Measurements from ENCODE around the gene LRCH4. TPM values are rescaled to one million over a fixed set of nuclear protein-coding genes. Genes with fewer than 3 reads are reported as not detected.

The LRCH4 gene
- total and polyA plus RNA-seq, 2 of the 13 experiments (the other 11 are each of a cell fraction or from before 2014, with no cell fraction given): 7.0 to 9.3 TPM

GRCh38 chr7:100590077-100590737 is 4.3 kb upstream of the LRCH4 start:
- no peaks in the 10 kb centered on the region for H3K9me3 ChIP-seq (ENCODE audit: low read length)
- WGBS (ENCODE audit: low lambda C conversion rate): 43% methylated on average over 20 of the region's 20 CpGs
- no TSS peak for BruUV-seq (replicated peaks)
- no peak overlapping the region for H3K9ac ChIP-seq (ENCODE audit: insufficient read depth, low read depth, low read length)
- no peak overlapping the region for H2AFZ ChIP-seq (ENCODE audit: low read length)
- intact Hi-C loops (cut with micrococcal nuclease; ENCODE audit: unreplicated experiment) (no loop called here), in situ Hi-C loops (cut with HindIII; ENCODE audit: extremely low pct_ligation_motif_present, low pct_unique_long_range_greater_than_20kb) (no loop called here)
- H4K20me1 ChIP-seq (ENCODE audit: insufficient read depth, low read length): peaks cover 2% of the 10 kb centered on the region; the same call in 1 of the 2 replicates
- no peak for FAIRE-seq
- no peak for ATAC-seq
- H3K27ac ChIP-seq (ENCODE audit: extremely low read length, insufficient read depth, low read length): no peak overlapping the region
- POLR2A ChIA-PET: no interaction called here
- H3K79me2 ChIP-seq (ENCODE audit: insufficient read depth, low read length): peaks cover under 1% of the 10 kb centered on the region
- H3K4me3 ChIP-seq (replicated peaks in 1 of 3; ENCODE audit: insufficient read depth in 1 of 3, low read depth in 2 of 3, low read length in 3 of 3): no peak overlapping the region
- CTCF ChIA-PET (ENCODE audit: low intra/inter-chr PET ratio, low total read pairs): no interaction called here
- H3K4me2 ChIP-seq (ENCODE audit: low read depth, low read length): no peak overlapping the region; the same call in none of the 2 replicates
- H3K4me1 ChIP-seq (ENCODE audit: insufficient read depth, low read length): peaks cover 39% of the 10 kb centered on the region
- H3K27me3 ChIP-seq (ENCODE audit: control insufficient read depth in 1 of 2, insufficient read depth in 2 of 2, low read length in 2 of 2): peaks cover 0 to 9% of the 10 kb centered on the region in 2 experiments; a peak in 3 of 5 replicates
- H3K36me3 ChIP-seq (replicated peaks in 1 of 2; ENCODE audit: control insufficient read depth in 1 of 2, insufficient read depth in 2 of 2, low read length in 2 of 2): no peaks in the 10 kb centered on the region
- DNase-seq (ENCODE audit: low spot score): no peak
- TF ChIP-seq ZNF180 (CRISPR knock-in tag; IDR thresholded peaks at IDR 0.05; ENCODE audit: borderline replicate concordance, low read depth): no peak
- TF ChIP-seq ZNF558 (CRISPR knock-in tag; IDR thresholded peaks at IDR 0.05; ENCODE audit: borderline replicate concordance): no peak
- TF ChIP-seq GATA4 (IDR thresholded peaks at IDR 0.05; ENCODE audit: borderline replicate concordance, low read depth): no peak
- TF ChIP-seq ATF7 (IDR thresholded peaks at IDR 0.05): no peak
- TF ChIP-seq ATF7 (CRISPR knock-in tag; IDR thresholded peaks at IDR 0.05): no peak
- TF ChIP-seq NFIB (CRISPR knock-in tag; IDR thresholded peaks at IDR 0.05; ENCODE audit: borderline replicate concordance): no peak
- no peak for TF ChIP-seq NFATC3 (CRISPR knock-in tag; IDR thresholded peaks at IDR 0.05)
- TF ChIP-seq E2F1 (CRISPR knock-in tag; IDR thresholded peaks at IDR 0.05): no peak
- no peak for TF ChIP-seq ZNF569 (CRISPR knock-in tag; IDR thresholded peaks at IDR 0.05; ENCODE audit: borderline replicate concordance)
- TF ChIP-seq MTA1 (CRISPR knock-in tag; IDR thresholded peaks at IDR 0.05; ENCODE audit: borderline replicate concordance): no peak
- TF ChIP-seq SP2 (CRISPR knock-in tag; IDR thresholded peaks at IDR 0.05): no peak
- TF ChIP-seq ZMAT3 (CRISPR knock-in tag; conservative IDR thresholded peaks at IDR 0.05): no peak
- TF ChIP-seq ARNT (IDR thresholded peaks at IDR 0.05): no peak
- TF ChIP-seq MED1 (CRISPR knock-in tag; IDR thresholded peaks at IDR 0.05): no peak
- TF ChIP-seq GZF1 (CRISPR knock-in tag; IDR thresholded peaks at IDR 0.05): no peak
- no peak for TF ChIP-seq ZNF614 (CRISPR knock-in tag; IDR thresholded peaks at IDR 0.05; ENCODE audit: borderline replicate concordance)

All from HepG2 (cell line).